Fibroblast of the aortic adventitia (primary cell): ENCODE measurements around the gene SESN1. TPM values are rescaled to one million over a fixed set of nuclear protein-coding genes. Genes with fewer than 3 reads are reported as not detected.

Experiments used
- DNase-seq: peaks from one replicate; pipeline ENCODE4 v3.0.0-alpha.2; 2010; ENCODE audit warnings: low read depth
- H3K4me3 ChIP-seq: 2 replicates; pipeline ENCODE4 v1.5.1; 2011; ENCODE audit warnings: low read depth, mild to moderate bottlenecking, control low read depth, low read length, moderate library complexity
- total RNA-seq: library from RNA; depleted of rRNA; stranded (reverse); fragments of >200 nt; gene quantifications from 2 replicates; pipeline ENCODE4 v1.2.3, GENCODE V29; 2012; ENCODE audit warnings: low replicate concordance
- TF ChIP-seq, protein P1 (sequence below): IDR thresholded peaks from 2 replicates; pipeline ENCODE4 v1.5.1; 2011; ENCODE audit warnings: mild to moderate bottlenecking, low read length, control low read depth, inconsistent platforms; ENCODE audit not compliant: insufficient read depth

SESN1 gene
- total RNA-seq, 1 donor, result 22.7 TPM

GRCh38 chr6:108948181-108948661 is 146.4 kb downstream of the SESN1 start:
- DNase-seq, result no peak
- TF ChIP-seq, protein P1, sequence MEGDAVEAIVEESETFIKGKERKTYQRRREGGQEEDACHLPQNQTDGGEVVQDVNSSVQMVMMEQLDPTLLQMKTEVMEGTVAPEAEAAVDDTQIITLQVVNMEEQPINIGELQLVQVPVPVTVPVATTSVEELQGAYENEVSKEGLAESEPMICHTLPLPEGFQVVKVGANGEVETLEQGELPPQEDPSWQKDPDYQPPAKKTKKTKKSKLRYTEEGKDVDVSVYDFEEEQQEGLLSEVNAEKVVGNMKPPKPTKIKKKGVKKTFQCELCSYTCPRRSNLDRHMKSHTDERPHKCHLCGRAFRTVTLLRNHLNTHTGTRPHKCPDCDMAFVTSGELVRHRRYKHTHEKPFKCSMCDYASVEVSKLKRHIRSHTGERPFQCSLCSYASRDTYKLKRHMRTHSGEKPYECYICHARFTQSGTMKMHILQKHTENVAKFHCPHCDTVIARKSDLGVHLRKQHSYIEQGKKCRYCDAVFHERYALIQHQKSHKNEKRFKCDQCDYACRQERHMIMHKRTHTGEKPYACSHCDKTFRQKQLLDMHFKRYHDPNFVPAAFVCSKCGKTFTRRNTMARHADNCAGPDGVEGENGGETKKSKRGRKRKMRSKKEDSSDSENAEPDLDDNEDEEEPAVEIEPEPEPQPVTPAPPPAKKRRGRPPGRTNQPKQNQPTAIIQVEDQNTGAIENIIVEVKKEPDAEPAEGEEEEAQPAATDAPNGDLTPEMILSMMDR, result no peak
- no peak overlapping the region for H3K4me3 ChIP-seq

- H3K4me3 ChIP-seq, result no peak overlapping the region
- TF ChIP-seq, protein P1, result no peak
- peak; percentile 86 for DNase-seq
These were observed 147.4 kb downstream of the SESN1 start for GRCh38 chr6:108947114-108947854.

DNA sequence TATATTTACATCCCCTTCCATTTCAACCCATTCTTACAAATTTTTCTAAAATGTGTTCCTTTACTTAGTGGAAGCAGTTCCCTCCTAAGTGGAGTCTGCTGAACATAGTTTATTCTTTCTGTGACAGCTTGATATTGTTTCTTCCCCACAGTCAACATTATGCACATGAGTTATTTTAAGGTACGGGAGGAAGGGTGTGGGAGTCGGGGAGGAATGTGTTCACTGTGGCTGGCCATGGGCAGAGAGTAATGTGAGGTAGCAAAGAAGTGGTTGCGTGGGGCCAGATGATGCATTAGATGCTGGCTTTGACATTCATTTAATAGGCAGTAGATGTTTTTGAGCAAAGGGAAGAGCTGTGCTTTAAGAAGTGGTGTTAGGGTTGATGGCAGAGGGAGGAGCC is 148.0 kb downstream of the SESN1 start:
- no peak overlapping the region for H3K4me3 ChIP-seq
- DNase-seq, result peak; percentile 76
- TF ChIP-seq, protein P1, result no peak

DNA sequence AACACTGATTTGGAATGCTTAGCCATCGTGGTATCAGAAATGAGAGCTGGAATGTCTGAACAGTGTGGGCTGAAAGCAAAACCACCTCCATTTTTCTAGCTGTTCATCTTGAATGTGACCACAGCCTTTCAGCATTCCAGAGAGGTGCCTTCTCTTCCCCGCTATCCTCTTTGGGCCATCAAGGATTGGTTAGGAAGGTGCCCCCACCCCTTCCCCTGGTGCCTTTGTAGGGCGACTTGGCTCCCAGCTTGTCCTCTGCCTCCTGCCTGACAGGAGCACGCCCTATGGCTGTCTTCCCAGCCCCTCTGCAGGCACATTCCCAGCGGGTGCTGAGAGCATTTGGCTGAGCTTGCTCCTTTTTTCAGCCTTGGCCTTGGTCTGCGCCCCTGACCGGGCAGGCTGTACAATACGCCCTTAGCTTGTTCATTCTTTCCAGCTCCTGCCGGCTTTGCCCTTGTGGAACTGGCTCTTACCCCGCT is 148.9 kb downstream of the SESN1 start:
- TF ChIP-seq, protein P1, result no peak
- DNase-seq, result peak; percentile 93
- H3K4me3 ChIP-seq, result peak overlapping the region; percentile 1

- peak; percentile 97 for DNase-seq
- peak overlapping the region; percentile 31 for H3K4me3 ChIP-seq
- TF ChIP-seq, protein P1, result no peak
These were observed 149.7 kb downstream of the SESN1 start for GRCh38 chr6:108944707-108945680.

GRCh38 chr6:108944071-108944470 is 150.6 kb downstream of the SESN1 start:
- TF ChIP-seq, protein P1, result no peak
- DNase-seq, result peak; percentile 33
- H3K4me3 ChIP-seq, result no peak overlapping the region
